ENCODE measurements around the gene RORC.
"Not testable (repeated sequence)": the region's sequence is repeated elsewhere in the genome, so short reads cannot be mapped to it uniquely, and the experiment has no call there.

Gene RORC

DNA sequence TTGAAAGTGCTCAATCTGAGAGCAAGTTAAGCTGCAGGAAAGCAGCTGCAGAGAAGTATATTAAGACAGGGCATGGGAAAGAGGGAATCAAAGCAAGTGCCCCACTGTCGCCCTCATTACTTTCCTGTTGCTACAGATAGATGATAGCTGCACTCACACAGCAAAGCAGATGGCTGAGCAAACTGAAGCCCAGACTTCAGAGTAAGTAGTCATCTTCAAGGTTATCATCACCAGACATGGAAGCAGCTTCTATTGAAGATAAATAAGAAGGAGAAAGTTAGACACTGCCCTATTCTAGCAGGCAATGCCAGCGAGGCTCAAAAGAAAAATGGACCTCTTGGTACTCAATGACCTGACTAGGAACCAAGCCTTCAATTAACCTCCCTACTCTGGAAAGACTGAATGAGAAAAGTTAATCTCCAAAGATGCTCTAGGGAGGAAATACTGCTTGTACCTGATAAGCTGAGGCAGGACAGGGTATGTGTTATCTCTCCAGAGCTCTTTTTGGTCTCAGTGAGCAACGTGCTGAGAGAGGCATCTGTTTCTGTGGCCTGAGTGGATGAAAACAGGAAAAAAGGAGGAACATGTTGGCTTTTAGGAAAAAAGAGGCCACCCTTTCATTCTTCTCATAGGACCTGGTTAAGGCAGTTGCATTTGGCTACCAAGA, 57.2 kb downstream of the RORC start:
- no peak for DNase-seq (ENCODE audit: low read depth, low spot score)

DNA sequence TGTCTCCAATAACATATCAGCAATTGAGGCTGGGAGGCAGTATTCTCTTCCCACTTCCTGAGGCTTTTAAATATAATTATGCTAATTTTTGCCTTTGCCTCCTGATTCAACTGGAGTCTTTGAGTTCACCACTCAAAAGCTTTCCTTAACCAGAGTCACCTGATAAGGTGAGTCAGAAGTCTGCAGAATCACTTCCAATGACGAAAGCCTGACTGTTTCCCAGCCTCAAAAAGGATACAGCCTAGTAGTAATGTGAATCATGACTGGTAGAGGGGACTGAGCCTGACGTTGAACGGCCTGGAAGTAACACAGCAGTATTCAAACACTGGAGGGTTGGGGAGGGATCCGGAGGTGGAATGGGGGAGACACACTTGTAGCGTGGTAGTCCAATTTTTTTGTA, 57.9 kb downstream of the RORC start:
- DNase-seq (ENCODE audit: low read depth, low spot score): no peak

DNA sequence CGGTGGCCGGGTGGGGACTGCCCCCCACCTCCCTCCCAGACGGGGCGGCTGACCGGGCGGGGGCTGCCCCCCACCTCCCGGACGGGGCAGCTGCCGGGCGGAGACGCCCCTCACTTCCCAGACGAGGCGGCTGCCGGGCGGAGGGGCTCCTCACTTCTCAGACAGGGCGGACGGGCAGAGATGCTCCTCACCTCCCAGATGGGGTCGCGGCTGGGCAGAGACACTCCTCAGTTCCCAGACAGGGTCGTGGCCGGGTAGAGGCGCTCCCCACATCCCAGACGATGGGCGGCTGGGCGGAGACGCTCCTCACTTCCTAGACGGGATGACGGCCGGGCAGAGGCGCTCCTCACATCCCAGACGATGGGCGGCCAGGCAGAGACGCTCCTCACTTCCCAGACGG, 62.3 kb downstream of the RORC start:
- not testable (repeated sequence) for DNase-seq (ENCODE audit: low read depth, low spot score)

DNA sequence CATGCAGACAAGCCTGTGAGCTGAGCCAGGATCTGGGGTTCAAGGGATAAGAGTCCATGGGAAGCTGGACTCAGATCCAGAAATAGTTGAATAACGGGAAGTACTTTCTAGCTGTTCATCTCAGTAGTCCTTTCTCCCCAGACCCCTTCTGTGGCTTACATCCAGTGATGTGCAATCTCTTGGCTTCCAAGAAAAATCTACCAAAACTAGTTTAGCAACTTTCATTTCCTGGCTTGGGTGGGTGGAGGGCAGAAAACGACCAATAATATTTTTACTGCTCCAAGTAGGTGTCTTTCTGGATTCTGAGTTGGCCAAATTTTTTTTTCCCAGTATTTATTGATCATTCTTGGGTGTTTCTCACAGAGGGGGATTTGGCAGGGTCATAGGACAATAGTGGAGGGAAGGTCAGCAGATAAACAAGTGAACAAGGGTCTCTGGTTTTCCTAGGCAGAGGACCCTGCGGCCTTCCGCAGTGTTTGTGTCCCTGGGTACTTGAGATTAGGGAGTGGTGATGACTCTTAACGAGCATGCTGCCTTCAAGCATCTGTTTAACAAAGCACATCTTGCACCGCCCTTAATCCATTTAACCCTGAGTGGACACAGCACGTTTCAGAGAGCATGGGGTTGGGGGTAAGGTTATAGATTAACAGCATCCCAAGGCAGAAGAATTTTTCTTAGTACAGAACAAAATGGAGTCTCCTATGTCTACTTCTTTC, 63.1 kb downstream of the RORC start:
- DNase-seq (ENCODE audit: low read depth, low spot score): not testable (repeated sequence)

DNA sequence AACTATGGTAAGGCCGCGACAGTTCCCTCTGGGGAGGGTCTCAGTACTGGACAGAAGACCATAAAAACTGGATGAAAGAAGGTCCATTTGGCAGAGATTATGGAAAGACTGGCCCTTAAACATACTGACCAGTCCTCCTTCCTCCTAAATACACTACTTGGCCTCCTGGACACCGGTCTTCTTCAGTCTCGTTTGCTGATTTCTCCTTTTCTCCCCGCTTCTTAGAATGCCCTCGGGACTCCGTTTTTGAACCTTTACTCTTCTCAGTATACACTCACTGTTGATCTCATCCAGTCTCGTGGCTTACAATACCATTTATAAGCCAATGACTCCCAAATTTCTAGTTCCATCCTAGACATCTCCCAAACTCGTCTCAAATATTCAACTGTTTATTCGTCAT, 67.6 kb downstream of the RORC start:
- no peak for DNase-seq (ENCODE audit: low read depth, low spot score)

DNA sequence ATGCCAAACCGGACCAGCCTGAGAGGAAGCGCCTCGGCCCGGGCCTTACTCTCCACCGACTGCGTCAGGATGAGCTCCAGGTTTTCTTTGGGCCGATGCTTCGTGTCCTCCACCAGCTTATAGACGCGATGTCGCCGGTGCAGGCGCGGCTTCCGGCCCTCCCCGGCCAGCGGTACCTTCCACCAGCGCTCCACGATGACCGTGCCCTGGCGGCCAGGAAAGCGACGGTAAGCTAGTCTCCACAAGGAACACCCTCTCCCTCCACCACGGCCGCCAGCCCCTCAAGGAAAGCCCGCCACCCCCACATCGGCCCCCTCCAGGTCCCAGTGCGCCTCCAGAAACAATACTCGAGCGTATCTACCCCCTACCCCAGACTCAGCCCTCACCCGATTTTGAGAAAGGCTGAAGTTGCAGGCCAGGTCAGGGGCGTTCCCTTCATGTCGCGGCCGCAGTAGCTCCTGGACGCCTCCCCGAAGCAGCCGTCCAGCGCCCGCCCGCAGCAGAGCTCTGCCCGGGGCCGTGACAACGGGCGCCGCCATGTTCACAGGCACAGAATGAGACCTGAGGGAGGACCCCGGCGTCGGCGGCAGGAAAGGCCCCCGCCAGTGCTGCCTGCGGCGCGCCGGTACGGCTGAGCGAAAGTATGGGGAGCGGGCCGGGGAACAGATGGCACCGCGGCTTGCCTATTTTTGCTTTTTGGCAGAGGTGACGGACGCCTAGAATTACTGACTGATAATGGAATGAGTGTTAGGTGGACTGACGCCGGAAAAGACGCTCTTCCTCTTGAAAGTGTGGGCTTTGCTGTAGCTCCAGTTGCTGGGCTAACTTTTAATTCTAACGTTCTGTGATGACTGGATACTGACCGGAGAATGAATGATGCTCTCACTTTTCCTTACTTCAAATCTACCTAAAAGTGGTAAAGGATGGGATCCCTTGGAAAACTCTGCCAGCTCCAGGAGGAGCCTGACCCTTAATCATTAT, 68.4 kb downstream of the RORC start, which contains the start of gene MRPL9:
Gene MRPL9 (minus strand): TSS at position 556 of the 981 bp plus-strand sequence. CDS start 17 bp downstream, at position 539.
- peak; percentile 72 for DNase-seq (ENCODE audit: low read depth, low spot score)

DNA sequence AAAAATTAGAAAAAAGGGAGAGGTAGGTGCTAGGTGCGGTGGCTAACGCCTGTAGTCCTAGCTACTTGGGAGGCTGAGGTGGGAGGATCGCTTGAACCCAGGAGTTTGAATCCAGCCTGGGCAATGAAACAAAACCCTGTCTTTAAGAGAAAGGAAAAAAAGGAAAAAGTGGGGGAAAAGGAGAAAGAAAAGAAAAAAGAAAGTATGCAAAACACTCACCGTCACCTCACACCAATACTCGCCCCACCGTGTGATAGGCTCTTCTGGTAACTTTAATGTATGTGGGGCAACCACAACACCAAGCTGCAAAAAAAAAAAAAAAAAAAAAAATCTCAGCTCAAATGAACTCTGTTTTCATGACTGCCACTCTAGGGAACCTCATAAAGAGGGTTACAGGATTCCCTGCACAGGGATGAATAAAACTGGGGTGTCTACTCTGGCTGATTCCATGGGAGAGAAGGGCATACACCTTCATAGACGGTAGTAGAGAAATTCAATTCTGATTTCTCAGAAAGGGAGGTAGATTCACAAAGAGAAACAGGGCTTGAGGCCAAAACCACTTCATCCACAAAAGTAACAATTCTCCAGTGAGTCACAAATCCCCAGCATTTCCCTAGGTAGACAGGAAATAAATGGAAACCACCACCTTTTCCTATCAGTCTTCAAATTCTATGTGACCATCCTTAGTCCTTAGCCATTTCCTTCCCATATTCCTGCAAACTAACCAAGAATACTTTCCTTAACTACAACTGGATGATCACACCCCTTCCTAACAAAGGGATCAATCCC, 70.8 kb downstream of the RORC start:
- no peak for DNase-seq (ENCODE audit: low read depth, low spot score)

DNA sequence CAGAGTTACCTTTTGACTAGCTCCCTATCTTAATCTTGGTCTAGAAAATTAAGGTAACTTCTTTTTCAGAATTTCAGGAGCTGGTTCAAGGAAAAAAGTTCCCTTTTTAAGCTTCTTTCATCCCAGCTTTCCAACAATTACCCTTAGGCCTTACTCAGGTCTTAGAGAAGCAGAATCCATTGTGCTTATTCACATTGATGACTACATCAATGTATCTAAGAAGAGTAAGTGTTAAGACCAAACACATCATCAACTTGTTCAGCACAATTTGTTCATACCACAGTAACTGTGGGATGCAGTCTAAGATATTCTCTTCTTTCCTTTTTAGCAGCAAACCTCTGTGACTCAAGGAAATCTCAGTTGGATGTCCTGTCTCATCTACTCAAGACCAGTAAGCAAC, 72.4 kb downstream of the RORC start:
- no peak for DNase-seq (ENCODE audit: low read depth, low spot score)

DNA sequence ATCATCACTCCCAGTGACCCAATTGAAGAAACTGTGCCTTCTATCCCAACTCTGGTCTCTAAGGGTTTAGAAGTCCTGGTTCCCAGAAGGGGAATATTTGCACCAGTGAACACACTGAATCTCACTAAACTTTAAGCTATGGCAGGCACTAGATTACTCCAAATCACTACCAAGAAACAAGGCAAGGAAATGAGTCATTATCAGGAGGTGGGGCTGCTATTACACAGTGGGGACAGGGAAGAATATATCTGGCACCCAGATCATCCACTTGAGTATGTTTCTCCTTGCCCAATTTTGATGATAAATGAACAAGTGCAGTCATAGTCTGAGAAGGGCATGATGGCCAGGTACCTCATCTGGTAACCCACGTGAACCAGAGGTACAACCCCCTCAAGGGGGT, 75.3 kb downstream of the RORC start:
- DNase-seq (ENCODE audit: low read depth, low spot score): no peak
